Measurements from ENCODE around the gene KLHDC3. TPM values are rescaled to one million over a fixed set of nuclear protein-coding genes. Genes with fewer than 3 reads are reported as not detected.

Gene KLHDC3
- total and polyA plus RNA-seq, 2 of the 13 experiments (the other 11 are each of a cell fraction or from before 2014, with no cell fraction given) = 78.3 to 91.5 TPM

DNA sequence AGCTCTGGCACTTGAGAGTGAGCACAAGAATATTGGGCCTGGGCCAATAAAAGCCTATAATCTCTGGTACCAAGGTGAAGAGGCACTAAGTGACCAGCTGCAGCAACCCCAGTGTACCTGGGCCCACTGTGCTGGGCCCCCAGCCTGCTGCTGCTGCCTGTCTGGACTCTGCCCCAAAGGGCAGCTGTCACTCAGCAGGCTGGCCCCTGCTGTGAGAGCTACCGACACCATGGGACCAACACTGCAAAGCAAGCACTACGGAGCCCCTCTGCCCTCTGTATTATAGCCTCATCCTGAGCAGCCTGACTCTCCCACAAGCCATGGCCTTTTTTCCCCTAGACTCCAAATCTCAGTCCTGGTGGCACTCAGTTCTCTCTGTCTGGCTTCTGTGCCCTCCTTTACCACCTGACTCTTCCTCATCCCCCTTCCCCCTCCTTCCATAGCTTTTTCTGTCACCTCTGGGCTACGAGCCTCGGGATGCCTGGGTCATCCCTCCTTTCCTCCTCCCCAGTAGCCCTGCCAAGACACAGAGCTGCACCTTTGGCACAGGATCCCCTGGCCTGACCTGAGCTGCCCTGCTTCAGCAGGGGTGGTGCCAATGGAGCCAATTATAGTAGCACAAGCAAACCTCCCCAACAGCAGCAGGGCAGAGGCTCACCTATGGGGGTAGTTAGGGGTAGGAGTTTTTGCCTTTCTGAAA, 21.6 kb downstream of the KLHDC3 start (continued):
- TF ChIP-seq, protein P1, sequence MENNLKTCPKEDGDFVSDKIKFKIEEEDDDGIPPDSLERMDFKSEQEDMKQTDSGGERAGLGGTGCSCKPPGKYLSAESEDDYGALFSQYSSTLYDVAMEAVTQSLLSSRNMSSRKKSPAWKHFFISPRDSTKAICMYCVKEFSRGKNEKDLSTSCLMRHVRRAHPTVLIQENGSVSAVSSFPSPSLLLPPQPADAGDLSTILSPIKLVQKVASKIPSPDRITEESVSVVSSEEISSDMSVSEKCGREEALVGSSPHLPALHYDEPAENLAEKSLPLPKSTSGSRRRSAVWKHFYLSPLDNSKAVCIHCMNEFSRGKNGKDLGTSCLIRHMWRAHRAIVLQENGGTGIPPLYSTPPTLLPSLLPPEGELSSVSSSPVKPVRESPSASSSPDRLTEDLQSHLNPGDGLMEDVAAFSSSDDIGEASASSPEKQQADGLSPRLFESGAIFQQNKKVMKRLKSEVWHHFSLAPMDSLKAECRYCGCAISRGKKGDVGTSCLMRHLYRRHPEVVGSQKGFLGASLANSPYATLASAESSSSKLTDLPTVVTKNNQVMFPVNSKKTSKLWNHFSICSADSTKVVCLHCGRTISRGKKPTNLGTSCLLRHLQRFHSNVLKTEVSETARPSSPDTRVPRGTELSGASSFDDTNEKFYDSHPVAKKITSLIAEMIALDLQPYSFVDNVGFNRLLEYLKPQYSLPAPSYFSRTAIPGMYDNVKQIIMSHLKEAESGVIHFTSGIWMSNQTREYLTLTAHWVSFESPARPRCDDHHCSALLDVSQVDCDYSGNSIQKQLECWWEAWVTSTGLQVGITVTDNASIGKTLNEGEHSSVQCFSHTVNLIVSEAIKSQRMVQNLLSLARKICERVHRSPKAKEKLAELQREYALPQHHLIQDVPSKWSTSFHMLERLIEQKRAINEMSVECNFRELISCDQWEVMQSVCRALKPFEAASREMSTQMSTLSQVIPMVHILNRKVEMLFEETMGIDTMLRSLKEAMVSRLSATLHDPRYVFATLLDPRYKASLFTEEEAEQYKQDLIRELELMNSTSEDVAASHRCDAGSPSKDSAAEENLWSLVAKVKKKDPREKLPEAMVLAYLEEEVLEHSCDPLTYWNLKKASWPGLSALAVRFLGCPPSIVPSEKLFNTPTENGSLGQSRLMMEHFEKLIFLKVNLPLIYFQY (CRISPR knock-in tag; IDR thresholded peaks at IDR 0.05; ENCODE audit: borderline replicate concordance) = no peak
- TF ChIP-seq ZNF460 (CRISPR knock-in tag; IDR thresholded peaks at IDR 0.05; ENCODE audit: borderline replicate concordance) (no peak), CBFB (CRISPR knock-in tag; IDR thresholded peaks at IDR 0.05) (no peak), ZNF446 (CRISPR knock-in tag; IDR thresholded peaks at IDR 0.05) (no peak), ZNF224 (CRISPR knock-in tag; IDR thresholded peaks at IDR 0.05) (no peak), RBFOX2 (IDR thresholded peaks at IDR 0.05; ENCODE audit: low read depth, low read length) (0 out of 2 replicates have a peak, but pooled peaks have one; percentile 36), FOXP1 (IDR thresholded peaks at IDR 0.05) (no peak), FOXP1 (CRISPR knock-in tag; IDR thresholded peaks at IDR 0.05) (no peak), FIP1L1 (IDR thresholded peaks at IDR 0.05; ENCODE audit: borderline replicate concordance, insufficient read depth, low read depth, low read length) (no peak), XBP1 (CRISPR knock-in tag; IDR thresholded peaks at IDR 0.05) (no peak), ZNF251 (CRISPR knock-in tag; IDR thresholded peaks at IDR 0.05) (no peak), NBN (conservative IDR thresholded peaks at IDR 0.05) (no peak), ZNF205 (CRISPR knock-in tag; IDR thresholded peaks at IDR 0.05) (0 out of 2 replicates have a peak, but pooled peaks have one; percentile 24), AGO2 (optimal IDR thresholded peaks at IDR 0.05; ENCODE audit: low read depth, low read length) (peak; percentile 72), TBL1XR1 (IDR thresholded peaks at IDR 0.05; ENCODE audit: borderline replicate concordance, low read length, partially characterized antibody) (no peak)
- TF ChIP-seq, protein P2, sequence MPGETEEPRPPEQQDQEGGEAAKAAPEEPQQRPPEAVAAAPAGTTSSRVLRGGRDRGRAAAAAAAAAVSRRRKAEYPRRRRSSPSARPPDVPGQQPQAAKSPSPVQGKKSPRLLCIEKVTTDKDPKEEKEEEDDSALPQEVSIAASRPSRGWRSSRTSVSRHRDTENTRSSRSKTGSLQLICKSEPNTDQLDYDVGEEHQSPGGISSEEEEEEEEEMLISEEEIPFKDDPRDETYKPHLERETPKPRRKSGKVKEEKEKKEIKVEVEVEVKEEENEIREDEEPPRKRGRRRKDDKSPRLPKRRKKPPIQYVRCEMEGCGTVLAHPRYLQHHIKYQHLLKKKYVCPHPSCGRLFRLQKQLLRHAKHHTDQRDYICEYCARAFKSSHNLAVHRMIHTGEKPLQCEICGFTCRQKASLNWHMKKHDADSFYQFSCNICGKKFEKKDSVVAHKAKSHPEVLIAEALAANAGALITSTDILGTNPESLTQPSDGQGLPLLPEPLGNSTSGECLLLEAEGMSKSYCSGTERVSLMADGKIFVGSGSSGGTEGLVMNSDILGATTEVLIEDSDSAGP (CRISPR knock-in tag; IDR thresholded peaks at IDR 0.05; ENCODE audit: borderline replicate concordance) = peak; percentile 24; the same call in 1 of the 2 replicates
- TF ChIP-seq, protein P3, sequence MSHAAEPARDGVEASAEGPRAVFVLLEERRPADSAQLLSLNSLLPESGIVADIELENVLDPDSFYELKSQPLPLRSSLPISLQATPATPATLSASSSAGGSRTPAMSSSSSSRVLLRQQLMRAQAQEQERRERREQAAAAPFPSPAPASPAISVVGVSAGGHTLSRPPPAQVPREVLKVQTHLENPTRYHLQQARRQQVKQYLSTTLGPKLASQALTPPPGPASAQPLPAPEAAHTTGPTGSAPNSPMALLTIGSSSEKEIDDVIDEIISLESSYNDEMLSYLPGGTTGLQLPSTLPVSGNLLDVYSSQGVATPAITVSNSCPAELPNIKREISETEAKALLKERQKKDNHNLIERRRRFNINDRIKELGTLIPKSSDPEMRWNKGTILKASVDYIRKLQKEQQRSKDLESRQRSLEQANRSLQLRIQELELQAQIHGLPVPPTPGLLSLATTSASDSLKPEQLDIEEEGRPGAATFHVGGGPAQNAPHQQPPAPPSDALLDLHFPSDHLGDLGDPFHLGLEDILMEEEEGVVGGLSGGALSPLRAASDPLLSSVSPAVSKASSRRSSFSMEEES (CRISPR knock-in tag; IDR thresholded peaks at IDR 0.05) = no peak
